Thyroid gland (tissue), 4 donors: ENCODE data around the gene HTR4.

ENCODE experiments used
- CTCF ChIP-seq, 6 experiments: fragments of 200-600 bp in 3 of 6; fragments of 450-650 bp in 3 of 6; sonication (generic) in 3 of 6; IDR thresholded peaks; one replicate each; pipeline ENCODE4 v1.5.1; 2016 to 2019; ENCODE audit warnings: antibody characterized with exemption in 6 of 6, mild to moderate bottlenecking in 2 of 6, inconsistent platforms in 1 of 6, moderate library complexity in 1 of 6
- POLR2A ChIP-seq, 2 donors: fragments of 450-650 bp; IDR thresholded peaks; one replicate each; pipeline ENCODE4 v1.6.1; 2017; ENCODE audit warnings: antibody characterized with exemption in 2 of 2, mild to moderate bottlenecking in 2 of 2, moderate library complexity in 1 of 2

- no peak for TF ChIP-seq CTCF (IDR thresholded peaks at IDR 0.05)
- no peak for TF ChIP-seq POLR2A (IDR thresholded peaks at IDR 0.05)
These were observed 13.9 kb downstream of the HTR4 start for GRCh38 chr5:148640471-148640870.
